ENCODE measurements around the gene TRAF3IP1.

The TRAF3IP1 gene

DNA sequence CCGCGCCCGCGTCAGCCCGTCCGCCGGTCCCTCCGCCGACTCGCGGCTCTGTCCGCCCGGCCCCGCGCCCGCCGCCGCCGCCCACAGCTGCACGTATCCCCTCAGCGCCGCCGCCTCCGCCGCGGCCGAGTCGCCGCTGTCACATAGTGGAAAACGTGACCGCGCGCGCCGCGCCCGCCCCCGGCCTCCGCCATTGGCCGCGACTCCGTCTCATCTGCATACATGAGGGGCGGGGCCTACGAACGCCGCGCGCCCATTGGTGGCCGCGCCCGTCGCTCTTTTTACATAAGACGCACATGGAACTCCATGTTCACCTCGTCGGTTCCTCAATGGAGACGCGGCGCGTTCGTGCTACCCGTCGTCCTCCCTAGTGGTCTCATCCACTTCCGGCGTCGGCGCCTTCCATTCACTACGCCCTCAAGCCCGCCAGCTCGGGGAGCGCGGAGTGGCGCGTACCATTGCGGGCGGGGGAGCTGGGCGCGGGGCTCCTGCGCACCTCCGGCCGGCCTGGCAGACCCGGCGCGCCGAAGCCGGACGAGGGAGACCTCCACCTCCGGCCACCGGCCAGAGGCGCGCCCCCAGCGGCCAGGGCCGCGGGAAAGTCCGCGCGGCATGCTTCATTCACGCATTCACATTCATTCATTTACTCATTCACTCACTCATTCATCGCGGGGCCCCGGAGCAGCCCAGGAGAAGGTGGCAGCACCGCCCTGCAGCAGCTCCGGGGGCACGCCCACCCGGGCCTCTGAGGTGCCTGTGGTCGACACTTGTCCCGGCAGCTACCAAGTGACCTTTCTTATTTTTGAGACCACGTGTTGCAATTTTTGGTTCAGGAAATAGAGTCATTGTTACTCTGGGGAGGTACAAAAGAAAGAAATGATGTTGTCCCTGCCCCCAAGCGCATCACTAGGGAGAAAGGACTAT lies 31.4 kb upstream of the TRAF3IP1 start:
- peak overlapping the region; percentile 44; the same call in 1 of the 2 replicates for H3K27ac ChIP-seq (ENCODE audit: low read length)
- H3K79me2 ChIP-seq (ENCODE audit: low read length), result peaks cover 42% of the 10 kb centered on the region
- peak overlapping the region; percentile 95 for H3K4me3 ChIP-seq (ENCODE audit: low read length)
- H3K9me3 ChIP-seq (ENCODE audit: insufficient read depth, low read length), result no peaks in the 10 kb centered on the region
- peaks cover 3% of the 10 kb centered on the region; the same call in 1 of the 2 replicates for H4K20me1 ChIP-seq (ENCODE audit: insufficient read depth, low read length)
- peaks cover 12% of the 10 kb centered on the region for H3K4me1 ChIP-seq (ENCODE audit: low read length)
- no peaks in the 10 kb centered on the region for H3K36me3 ChIP-seq (replicated peaks; ENCODE audit: low read depth, low read length)
- peak overlapping the region; percentile 73 for H3K4me2 ChIP-seq (ENCODE audit: low read length)
- H3K9ac ChIP-seq (ENCODE audit: low read length), result peak overlapping the region; percentile 72
- peak overlapping the region; percentile 72 for H2AFZ ChIP-seq (ENCODE audit: low read depth, low read length)
- H3K27me3 ChIP-seq (ENCODE audit: low read depth, low read length), result no peaks in the 10 kb centered on the region
- TF ChIP-seq EZH2phosphoT487 (IDR thresholded peaks at IDR 0.05; ENCODE audit: low read depth) (no peak), CTCF (IDR thresholded peaks at IDR 0.05; ENCODE audit: low read depth, low read length) (peak; percentile 26; the same call in 1 of the 2 replicates)

DNA sequence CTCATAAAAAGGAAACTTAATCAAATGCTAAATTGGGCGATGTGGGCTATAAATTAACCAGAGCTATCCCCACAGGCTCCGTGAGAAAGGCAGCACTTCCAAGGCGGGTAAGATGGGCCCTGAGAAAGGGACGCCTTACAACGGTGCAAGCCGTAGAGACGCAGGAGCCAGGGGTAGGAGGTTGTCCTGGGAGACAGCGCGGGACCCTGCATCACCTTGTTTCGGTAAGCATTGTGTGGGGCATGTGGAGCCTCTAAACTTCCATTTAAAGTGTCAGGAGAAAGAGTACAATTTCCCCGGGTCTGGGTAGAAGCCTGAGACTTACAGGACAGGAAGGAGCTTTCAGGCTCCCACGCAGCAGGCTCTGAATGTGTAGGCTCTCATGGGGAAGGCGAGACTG lies 30.7 kb upstream of the TRAF3IP1 start:
- H3K4me3 ChIP-seq (ENCODE audit: low read length), result peak overlapping the region; percentile 95
- peak overlapping the region; percentile 72 for H3K9ac ChIP-seq (ENCODE audit: low read length)
- TF ChIP-seq EZH2phosphoT487 (IDR thresholded peaks at IDR 0.05; ENCODE audit: low read depth) (no peak), CTCF (IDR thresholded peaks at IDR 0.05; ENCODE audit: low read depth, low read length) (no peak)
- H3K4me2 ChIP-seq (ENCODE audit: low read length), result peak overlapping the region; percentile 73
- peaks cover 37% of the 10 kb centered on the region for H3K79me2 ChIP-seq (ENCODE audit: low read length)
- H3K9me3 ChIP-seq (ENCODE audit: insufficient read depth, low read length), result no peaks in the 10 kb centered on the region
- H3K36me3 ChIP-seq (replicated peaks; ENCODE audit: low read depth, low read length), result no peaks in the 10 kb centered on the region
- H3K27ac ChIP-seq (ENCODE audit: low read length), result no peak overlapping the region
- H3K27me3 ChIP-seq (ENCODE audit: low read depth, low read length), result no peaks in the 10 kb centered on the region
- peaks cover 12% of the 10 kb centered on the region for H3K4me1 ChIP-seq (ENCODE audit: low read length)
- peaks cover 3% of the 10 kb centered on the region; the same call in 1 of the 2 replicates for H4K20me1 ChIP-seq (ENCODE audit: insufficient read depth, low read length)
- peak overlapping the region; percentile 72; the same call in 1 of the 2 replicates for H2AFZ ChIP-seq (ENCODE audit: low read depth, low read length)

DNA sequence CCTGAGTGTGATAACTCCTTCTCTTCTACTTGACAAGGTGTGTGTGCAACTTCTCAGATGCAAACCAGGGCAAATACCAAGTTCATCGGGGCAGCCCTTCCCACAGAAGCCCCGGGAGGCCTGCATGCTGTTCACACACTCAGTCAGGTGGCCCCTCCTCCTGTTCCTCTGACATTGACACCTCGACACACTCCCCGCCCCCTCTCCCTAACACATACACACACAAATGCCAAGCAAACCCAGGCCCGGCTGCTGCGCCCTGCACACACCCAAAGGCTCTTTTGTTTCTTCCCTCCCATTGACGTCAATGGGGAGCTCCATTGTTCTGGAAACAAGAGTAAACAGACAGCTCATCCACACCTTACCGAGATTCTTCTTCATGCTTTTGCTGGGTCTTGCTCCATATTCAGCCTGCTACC lies 30.2 kb upstream of the TRAF3IP1 start:
- H3K27ac ChIP-seq (ENCODE audit: low read length), result no peak overlapping the region
- H3K36me3 ChIP-seq (replicated peaks; ENCODE audit: low read depth, low read length), result no peaks in the 10 kb centered on the region
- no peak overlapping the region for H2AFZ ChIP-seq (ENCODE audit: low read depth, low read length)
- no peaks in the 10 kb centered on the region for H3K27me3 ChIP-seq (ENCODE audit: low read depth, low read length)
- H3K9ac ChIP-seq (ENCODE audit: low read length), result no peak overlapping the region
- peaks cover 33% of the 10 kb centered on the region for H3K79me2 ChIP-seq (ENCODE audit: low read length)
- H3K9me3 ChIP-seq (ENCODE audit: insufficient read depth, low read length), result no peaks in the 10 kb centered on the region
- peaks cover 2% of the 10 kb centered on the region; the same call in 1 of the 2 replicates for H4K20me1 ChIP-seq (ENCODE audit: insufficient read depth, low read length)
- no peak overlapping the region for H3K4me3 ChIP-seq (ENCODE audit: low read length)
- peaks cover 12% of the 10 kb centered on the region for H3K4me1 ChIP-seq (ENCODE audit: low read length)
- no peak for TF ChIP-seq CTCF (IDR thresholded peaks at IDR 0.05; ENCODE audit: low read depth, low read length)
- TF ChIP-seq EZH2phosphoT487 (IDR thresholded peaks at IDR 0.05; ENCODE audit: low read depth), result no peak
- 0 out of 2 replicates have a peak overlapping the region, but pooled peaks have one; percentile 73 for H3K4me2 ChIP-seq (ENCODE audit: low read length)

Measured in OCI-LY3 (cell line).